CD4-positive, alpha-beta T cell treated with Interleukin-1 beta for 1 hour (primary cell): ENCODE data around the gene SLFN12.
"Not testable (repeated sequence)": the region's sequence is repeated elsewhere in the genome, so short reads cannot be mapped to it uniquely, and the experiment has no call there.

Experiments
- DNase-seq, 2 donors: peaks; one replicate each; pipeline ENCODE4 v3.0.0-alpha.2; 2020 to 2022

Gene SLFN12

GRCh38 chr17:35432176-35433074, at the start of gene SLFN12:
Gene SLFN12, minus strand, starts transcription at chr17:35432500. Its CDS starts 9,472 bp downstream, at chr17:35423028.
- peak; percentile 74 to 80 for DNase-seq

DNA sequence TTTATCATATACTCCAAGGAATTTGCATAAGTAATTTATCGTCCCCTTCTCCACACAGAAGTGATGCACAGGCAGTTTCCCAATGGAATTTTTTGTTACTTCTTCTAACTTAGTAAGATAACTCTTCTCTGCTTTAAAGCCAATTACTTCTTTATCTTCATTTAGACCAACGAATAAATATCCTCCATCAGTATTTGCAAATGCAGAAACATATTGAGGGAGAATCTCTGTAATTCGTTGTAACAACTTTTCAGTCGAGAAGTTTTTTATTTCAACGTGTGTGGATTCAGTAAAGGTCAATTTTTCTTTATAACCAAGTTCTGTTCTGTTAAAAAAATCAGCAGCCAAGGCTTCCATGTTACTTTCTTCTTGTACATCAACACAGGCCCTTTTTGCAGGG, 47.0 kb upstream of the SLFN12 start:
- no peak for DNase-seq

GRCh38 chr17:35477248-35477647, 44.9 kb upstream of the SLFN12 start:
- DNase-seq, result no peak

- no peak for DNase-seq
Observed at GRCh38 chr17:35476283-35476820, 44.1 kb upstream of the SLFN12 start.

GRCh38 chr17:35468475-35468874, 36.2 kb upstream of the SLFN12 start:
- no peak for DNase-seq

DNA sequence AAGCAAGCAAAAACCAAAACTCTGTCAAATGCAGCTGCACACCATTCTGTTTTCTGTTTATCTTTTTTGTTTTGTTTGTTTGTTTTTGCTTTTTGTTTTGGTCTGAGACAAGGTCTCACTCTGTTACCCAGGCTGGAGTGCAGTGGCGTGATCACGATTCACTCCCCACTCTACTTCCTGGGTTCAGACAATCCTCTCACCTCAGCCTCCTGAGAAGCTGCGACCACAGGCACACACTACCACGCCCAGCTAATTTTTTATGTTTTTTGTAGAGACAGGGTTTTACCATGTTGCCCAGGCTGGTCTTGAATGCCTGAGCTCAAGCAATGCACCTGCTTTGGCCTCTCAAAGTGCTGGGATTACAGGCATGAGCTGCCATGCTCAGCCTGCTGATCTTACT, 35.5 kb upstream of the SLFN12 start:
- peak; percentile 34 to 49 for DNase-seq

- DNase-seq, result peak; percentile 81 to 87
Observed at GRCh38 chr17:35460354-35460851, 28.1 kb upstream of the SLFN12 start.

GRCh38 chr17:35454035-35454434, 21.7 kb upstream of the SLFN12 start:
- DNase-seq, result not testable (repeated sequence)

DNA sequence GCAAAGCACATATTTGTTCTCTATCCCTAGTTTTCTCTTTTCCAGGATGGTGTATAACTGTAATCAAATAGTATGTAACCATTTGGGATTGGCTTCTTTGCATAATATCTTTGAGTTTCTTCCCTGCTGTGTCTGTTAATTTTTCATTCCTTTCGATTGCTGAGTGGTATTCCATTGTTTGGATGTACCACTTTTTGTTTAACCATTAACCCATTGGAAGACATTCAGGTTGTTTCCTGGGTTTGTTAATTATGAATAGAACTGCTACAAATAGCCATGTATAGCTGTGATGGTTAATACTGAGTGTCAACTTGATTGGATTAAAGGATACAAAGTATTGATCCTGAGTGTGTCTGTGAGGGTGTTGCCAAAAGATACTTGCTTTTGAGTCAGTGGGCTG, 20.9 kb upstream of the SLFN12 start:
- DNase-seq, result no peak

GRCh38 chr17:35449371-35449931, 17.2 kb upstream of the SLFN12 start:
- peak in 1 of 2 donors; percentile 53 for DNase-seq

GRCh38 chr17:35448899-35449227, 16.6 kb upstream of the SLFN12 start:
- no peak for DNase-seq

DNA sequence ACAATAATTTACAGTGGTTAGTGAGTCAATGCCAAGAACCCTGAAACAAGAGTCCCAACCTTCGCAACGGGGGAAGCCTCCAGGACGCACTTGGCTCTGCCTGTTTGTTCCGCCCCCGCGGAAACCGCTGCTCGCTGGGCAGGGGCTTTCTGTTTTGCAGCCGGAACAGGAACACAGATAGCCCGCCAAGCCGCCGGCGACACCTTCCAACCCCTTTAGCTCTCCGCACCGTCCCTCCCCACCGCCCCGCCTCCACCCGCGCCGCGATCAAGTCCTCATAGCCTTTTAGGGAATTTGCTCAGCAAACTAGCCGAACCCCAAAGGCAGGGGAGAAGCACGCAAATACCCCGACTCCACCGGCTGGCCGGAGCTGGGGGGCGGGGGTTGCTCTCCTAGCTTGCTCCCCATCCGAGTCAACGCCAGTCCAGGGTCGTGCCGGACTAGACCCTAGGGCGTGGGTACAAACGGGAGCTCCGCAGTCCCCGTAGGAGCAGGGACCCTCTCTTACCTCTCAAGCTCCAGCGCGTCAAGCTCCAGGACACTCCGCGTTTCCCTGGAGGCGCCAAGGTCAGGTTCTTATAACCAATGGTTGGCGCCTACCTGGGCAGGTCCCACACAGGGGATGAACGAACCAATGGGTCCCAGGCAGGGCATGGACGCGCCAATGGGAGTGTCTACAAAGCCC, 16.1 kb upstream of the SLFN12 start, which contains the start of gene SLFN13:
TSS of gene SLFN13 (minus strand) at position 553 of the 685 bp plus-strand sequence. CDS start 3,086 bp downstream, outside the sequence.
- DNase-seq, result peak; percentile 84 to 85

GRCh38 chr17:35447499-35447898, 15.2 kb upstream of the SLFN12 start:
- DNase-seq, result no peak

DNA sequence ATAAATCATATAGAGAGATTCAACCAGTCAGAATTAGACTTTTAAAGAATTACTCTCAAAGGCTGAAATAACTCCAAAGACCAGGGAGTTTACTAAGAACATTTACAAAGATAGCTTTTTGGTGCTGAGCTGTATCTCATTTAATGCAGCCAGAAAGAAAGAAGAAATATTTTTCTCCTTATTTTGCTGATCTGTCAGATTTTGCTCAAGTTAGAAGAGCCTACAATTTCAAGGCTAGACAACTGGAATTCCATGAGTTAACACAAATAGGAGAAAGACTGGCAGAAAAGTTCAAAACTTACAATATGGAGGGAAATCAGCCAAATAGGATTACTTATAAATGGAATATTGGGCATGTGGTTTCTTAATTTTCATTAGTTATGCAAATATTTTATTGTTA, 6.1 kb upstream of the SLFN12 start:
- no peak for DNase-seq

DNA sequence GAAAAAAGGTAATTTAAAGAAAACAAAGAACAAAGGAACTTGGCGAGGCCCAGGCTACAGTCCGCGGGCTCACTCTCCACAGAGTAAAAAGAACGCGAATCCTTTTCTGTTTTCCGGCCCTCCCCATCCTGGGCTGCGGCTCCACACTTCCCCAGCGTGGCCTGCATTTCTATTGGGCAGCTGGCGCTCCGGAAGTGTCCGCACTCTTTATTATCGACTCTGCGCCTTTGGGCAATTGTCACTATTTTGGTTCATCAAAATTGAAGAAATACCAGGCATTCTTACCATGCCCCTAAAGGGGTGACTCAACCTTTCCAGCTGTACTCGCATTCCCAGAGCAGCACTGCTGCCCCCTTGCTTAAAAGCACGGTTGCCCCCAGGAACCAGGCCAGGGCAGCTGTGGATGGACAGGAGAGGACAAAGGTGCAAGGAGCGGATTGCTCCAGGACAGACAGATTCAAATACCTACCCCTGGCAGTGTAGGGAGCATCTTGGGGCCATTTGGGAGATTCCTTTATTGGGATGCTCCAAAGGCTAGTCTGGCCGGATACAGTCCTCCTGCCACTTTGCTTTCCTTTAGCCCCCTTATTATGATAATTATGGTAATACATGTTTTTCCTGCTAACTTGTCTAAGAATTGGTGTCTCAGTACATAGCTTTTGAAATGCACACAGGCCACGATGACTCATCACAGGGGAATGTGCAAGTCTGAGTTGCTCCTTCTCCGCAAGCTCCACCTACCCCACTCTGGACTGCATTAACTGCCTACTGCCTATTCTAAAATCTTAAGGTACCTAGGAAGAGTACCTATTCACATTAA, 985 bp upstream of the SLFN12 start:
- peak; percentile 51 to 63 for DNase-seq

GRCh38 chr17:35429702-35430101, 2.6 kb downstream of the SLFN12 start:
- no peak for DNase-seq

DNA sequence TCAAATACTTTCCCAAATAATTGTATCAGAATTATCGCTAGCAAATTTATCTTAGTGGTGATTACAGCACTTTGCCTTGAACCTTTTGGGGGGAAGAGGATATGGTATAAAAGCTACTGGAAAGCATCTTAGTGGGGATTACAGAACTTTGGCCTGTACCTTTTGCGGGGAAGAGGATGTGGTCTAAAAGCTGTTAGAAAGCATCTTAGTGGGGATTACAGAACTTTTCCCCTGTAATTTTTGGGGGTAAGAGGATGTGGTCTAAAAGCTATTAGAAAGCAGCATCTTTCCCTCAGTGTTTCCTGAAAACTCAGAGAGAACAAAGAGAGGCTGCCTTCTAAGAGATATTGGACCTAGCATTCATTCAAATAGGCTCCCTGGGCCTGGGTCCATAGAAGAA, 4.1 kb downstream of the SLFN12 start:
- DNase-seq, result no peak

GRCh38 chr17:35423761-35424160, 8.5 kb downstream of the SLFN12 start:
- no peak for DNase-seq

DNA sequence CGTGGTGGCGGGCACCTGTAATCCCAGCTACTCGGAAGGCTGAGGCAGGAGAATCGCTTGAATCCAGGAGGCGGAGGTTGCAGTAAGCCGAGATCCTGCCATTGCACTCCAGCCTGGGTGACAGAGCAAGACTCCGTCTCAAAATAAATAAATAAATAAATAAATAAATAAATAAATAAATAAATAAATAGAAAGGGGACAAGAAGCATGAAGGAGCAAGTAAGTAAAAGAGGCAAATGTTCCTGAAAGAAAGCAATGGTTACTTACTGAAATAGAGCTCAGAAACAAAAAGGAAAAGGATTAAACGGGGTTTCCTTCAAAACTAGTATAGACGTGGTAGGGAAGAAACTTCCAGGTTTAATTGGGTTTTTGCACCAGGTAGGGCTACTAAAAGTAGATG, 11.2 kb downstream of the SLFN12 start:
- DNase-seq, result not testable (repeated sequence)

DNA sequence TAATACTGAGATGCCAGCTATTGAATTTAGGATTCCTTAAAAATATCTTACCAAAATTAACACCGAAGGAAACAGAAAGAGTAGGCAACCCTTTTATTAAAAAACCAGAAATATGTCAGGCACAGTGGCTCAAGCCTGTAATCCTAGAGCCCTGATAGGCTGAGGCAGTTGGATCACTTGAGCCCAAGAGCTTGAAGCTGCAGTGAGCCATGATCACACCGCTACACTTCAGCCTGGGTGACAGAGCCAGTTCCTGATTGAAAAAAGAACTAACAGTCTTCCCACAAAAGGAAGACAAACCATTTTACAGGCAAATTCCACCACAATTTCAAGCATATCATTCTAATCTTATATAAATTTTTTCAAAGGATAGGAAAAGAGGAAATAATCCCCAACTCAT, 15.6 kb downstream of the SLFN12 start:
- no peak for DNase-seq

DNA sequence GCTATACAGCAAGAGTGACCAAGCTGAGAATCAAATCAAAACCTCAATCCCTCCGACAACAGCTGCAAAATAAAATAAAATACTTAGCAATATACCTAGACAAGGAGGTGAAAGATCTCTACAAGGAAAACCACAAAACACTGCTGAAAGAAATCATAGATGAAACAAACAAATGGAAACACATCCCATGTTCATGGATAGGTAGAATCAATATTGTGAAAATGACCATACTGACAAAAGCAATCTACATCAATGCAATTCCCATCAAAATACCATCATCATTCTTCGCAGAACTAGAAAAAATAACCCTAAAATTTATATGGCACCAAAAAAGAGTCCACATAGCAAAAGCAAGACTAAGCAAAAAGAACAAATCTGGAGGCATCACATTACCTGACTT, 17.6 kb downstream of the SLFN12 start:
- not testable (repeated sequence) for DNase-seq

DNA sequence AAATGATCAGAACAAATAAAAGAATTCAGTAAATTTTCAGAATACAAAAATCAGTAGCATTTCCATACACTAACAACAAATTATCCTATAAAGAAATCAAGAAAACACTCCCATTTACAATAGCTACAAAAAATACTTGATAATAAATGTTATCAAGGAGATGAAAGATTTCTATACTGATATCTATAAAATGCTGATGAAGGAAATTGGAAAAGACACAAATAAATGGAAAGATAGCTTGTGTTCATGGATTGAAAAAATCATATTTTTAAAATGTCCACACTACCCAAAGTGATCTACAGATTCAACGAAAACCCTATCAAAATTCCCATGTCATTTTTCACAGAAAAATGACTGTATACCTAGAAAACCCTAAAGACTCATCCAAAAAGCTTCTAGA, 18.1 kb downstream of the SLFN12 start:
- no peak for DNase-seq
